Hepatocyte (in vitro differentiated cells): ENCODE results near the gene PAPPA2.

Source experiments
- CTCF ChIP-seq: fragments of 200-600 bp; sonication (generic); IDR thresholded peaks from 2 replicates; pipeline ENCODE4 v1.5.1; 2016; ENCODE audit warnings: antibody characterized with exemption, mild to moderate bottlenecking; ENCODE audit not compliant: poor library complexity
- EZH2 ChIP-seq: fragments of 200-600 bp; sonication (generic); IDR thresholded peaks from 2 replicates; pipeline ENCODE4 v1.6.1; 2016; ENCODE audit warnings: antibody characterized with exemption, mild to moderate bottlenecking, borderline replicate concordance
- EZH2phosphoT487 ChIP-seq: fragments of 200-600 bp; sonication (generic); IDR thresholded peaks from one replicate; pipeline ENCODE4 v1.6.1; 2018; ENCODE audit warnings: antibody characterized with exemption, mild to moderate bottlenecking, low read depth, moderate library complexity; ENCODE audit not compliant: unreplicated experiment, severe bottlenecking

GRCh38 chr1:176568185-176568584 is 105.2 kb downstream of the PAPPA2 start:
- TF ChIP-seq CTCF (no peak), EZH2 (no peak), EZH2phosphoT487 (no peak)
